ENCODE data around the gene TMEM209.

DNA sequence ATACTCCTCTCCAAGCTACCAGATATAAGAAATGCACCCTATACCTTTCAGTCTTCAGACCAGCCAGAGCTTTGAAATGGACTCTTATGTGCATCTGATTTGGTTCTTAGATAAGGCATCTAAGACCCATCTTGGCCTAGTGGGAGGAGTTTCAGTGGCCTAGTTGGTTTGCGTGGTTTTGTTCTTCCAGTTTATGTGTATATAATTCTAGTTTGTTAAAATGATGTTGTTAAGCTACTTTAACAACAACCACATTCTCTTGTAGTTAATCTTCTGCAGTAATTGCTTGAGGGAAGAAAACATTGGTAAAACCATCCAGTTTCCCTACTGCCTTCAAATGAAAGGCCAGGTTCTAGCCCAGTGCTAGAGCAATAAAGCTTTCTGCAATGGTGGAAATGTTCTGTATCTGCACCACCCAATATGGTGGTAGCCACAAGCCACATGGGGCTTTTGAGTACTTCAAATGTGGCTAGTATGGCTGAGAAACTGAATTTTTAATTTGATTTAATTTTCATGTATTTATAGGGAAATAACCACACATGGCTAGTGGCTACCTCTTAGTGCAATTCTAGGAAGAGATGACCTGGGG lies 68.5 kb downstream of the TMEM209 start:
- TF ChIP-seq, protein P1, sequence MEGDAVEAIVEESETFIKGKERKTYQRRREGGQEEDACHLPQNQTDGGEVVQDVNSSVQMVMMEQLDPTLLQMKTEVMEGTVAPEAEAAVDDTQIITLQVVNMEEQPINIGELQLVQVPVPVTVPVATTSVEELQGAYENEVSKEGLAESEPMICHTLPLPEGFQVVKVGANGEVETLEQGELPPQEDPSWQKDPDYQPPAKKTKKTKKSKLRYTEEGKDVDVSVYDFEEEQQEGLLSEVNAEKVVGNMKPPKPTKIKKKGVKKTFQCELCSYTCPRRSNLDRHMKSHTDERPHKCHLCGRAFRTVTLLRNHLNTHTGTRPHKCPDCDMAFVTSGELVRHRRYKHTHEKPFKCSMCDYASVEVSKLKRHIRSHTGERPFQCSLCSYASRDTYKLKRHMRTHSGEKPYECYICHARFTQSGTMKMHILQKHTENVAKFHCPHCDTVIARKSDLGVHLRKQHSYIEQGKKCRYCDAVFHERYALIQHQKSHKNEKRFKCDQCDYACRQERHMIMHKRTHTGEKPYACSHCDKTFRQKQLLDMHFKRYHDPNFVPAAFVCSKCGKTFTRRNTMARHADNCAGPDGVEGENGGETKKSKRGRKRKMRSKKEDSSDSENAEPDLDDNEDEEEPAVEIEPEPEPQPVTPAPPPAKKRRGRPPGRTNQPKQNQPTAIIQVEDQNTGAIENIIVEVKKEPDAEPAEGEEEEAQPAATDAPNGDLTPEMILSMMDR (optimal IDR thresholded peaks at IDR 0.05 in 1 of 3, IDR thresholded peaks at IDR 0.05 in 1 of 3, conservative IDR thresholded peaks at IDR 0.05 in 1 of 3; ENCODE audit: extremely low read depth in 1 of 3, insufficient read depth in 2 of 3, low read length in 3 of 3): no peak
- no peak for TF ChIP-seq EZH2 (IDR thresholded peaks at IDR 0.05; ENCODE audit: low read length)

All from keratinocyte (primary cell).